Pancreas (tissue), 10 donors: Measurements from ENCODE around the gene ECE1. TPM values are rescaled to one million over a fixed set of nuclear protein-coding genes. Genes with fewer than 3 reads are reported as not detected.

Experiments used
- ATAC-seq, 4 donors: fragments of 200-7000 bp; cut with Tn5 transposase; one replicate each; pipeline versions ENCODE4 v1.8.0 to v1.9.1; 2020; ENCODE audit warnings: mild to moderate bottlenecking in 4 of 4, moderate library complexity in 4 of 4
- DNase-seq, 6 donors: peaks; one replicate each; pipeline ENCODE4 v3.0.0-alpha.2; 2020
- FAIRE-seq: peaks from 2 replicates; lab custom pipeline; 2012; peaks lifted over from hg19 to GRCh38; lab: Jason Lieb, UNC
- H3K27ac ChIP-seq, 4 donors: fragments of 200-600 bp; sonication (generic); 1 replicate in 3 of 4; 2 replicates in 1 of 4; pipeline versions ENCODE4 v1.5.0 to v1.8.0; 2020
- H3K27me3 ChIP-seq, 4 donors: fragments of 200-600 bp; one replicate each; pipeline ENCODE4 v1.8.0; 2021
- H3K36me3 ChIP-seq, 3 donors: fragments of 200-600 bp; sonication (generic) in 1 of 3; one replicate each; pipeline versions ENCODE4 v1.5.0 to v1.8.0; 2020 to 2021
- H3K4me1 ChIP-seq, 3 donors: fragments of 200-600 bp; one replicate each; pipeline ENCODE4 v1.8.0; 2021
- H3K4me3 ChIP-seq, 4 donors: fragments of 200-600 bp; sonication (generic) in 2 of 4; one replicate each; pipeline versions ENCODE4 v1.5.0 to v1.8.0; 2020 to 2021
- H3K9me3 ChIP-seq, 4 donors: fragments of 200-600 bp; one replicate each; pipeline ENCODE4 v1.8.0; 2021
- WGBS, 2 donors: extraction: QIAGEN DNeasy Blood & Tissue Kit; methylation state at CpG; one replicate each; pipeline ENCODE4 v1.1.7; 2013; 5-methylcytosine and 5-hydroxymethylcytosine counted together
- intact Hi-C, 3 donors: fragments of 100-400 bp; cut with DNase I; formaldehyde crosslinking; loops; one replicate each; pipeline versions ENCODE4 v1.11.1 to v1.14.2; 2022
- polyA plus RNA-seq, 2 donors: library from polyadenylated mRNA; stranded (reverse); fragments of 200-250 nt; gene quantifications; one replicate each; pipeline ENCODE4 v1.2.3, GENCODE V29; 2013
- total RNA-seq, 6 donors: library from RNA; stranded (reverse); fragmentation: NEBNext Ultra II Directional in 4 of 6; extraction: Animal tissue kit (Norgen Biotek cat#: 25700) in 4 of 6; gene quantifications; one replicate each; pipeline versions ENCODE4 v1.2.1 to v1.2.4, GENCODE V29; 2021 to 2023
- TF ChIP-seq, protein P1 (sequence below), 4 donors: fragments of 200-600 bp; sonication (generic) in 3 of 4; IDR thresholded peaks; one replicate each; pipeline versions ENCODE4 v1.5.0 to v1.8.0; 2021; ENCODE audit warnings: antibody characterized with exemption in 4 of 4
- donor health status: healthy with polysubstance abuse.
- donor health status: DM: no; HTN: no; CAD: no; lungs with moderate emphysema.
- donor health status: DM: no; HTN: no; CAD: no.
- donor health status: control.
- donor health status: control.
- donor health status: Bipolar disorder and iron deficiency.
- donor health status: DM: yes; HTN: yes; CAD: no.
- donor health status: DM: no; HTN: no; CAD: no.
- donor health status: DM: no; HTN: no; CAD: no.
- donor health status: DM: yes; HTN: yes; CAD: no.

ECE1 gene
- total and polyA plus RNA-seq, 8 donors, result 38.1 to 141 (median 85.8) TPM

DNA sequence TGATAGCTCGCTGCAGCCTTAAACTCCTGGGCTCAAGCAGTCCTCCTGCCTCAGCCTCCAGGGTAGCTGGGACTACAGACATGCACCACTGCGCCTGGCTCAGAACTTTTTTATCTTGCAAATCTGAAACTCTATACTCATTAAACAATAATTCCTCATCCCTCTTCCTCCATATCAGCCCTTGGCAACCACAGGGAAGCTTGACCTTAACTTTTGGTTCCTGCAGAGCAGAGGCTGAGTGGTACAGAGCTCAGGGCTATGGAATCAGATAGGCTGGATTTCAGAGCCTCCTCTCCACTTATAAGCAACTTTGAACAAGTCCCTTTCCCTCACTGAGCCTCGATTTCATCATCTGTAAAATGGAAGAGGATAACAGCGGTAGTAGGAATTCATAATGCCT lies 47.4 kb downstream of the ECE1 start:
- FAIRE-seq (no peak), ATAC-seq (peak in 3 of 4 donors; percentile 9 to 27 (median 21)), DNase-seq (no peak)
- H3K9me3 ChIP-seq, result no peaks in the 10 kb centered on the region
- peaks cover 13 to 42% (median 39%) of the 10 kb centered on the region in 3 donors for H3K4me1 ChIP-seq
- TF ChIP-seq, protein P1, sequence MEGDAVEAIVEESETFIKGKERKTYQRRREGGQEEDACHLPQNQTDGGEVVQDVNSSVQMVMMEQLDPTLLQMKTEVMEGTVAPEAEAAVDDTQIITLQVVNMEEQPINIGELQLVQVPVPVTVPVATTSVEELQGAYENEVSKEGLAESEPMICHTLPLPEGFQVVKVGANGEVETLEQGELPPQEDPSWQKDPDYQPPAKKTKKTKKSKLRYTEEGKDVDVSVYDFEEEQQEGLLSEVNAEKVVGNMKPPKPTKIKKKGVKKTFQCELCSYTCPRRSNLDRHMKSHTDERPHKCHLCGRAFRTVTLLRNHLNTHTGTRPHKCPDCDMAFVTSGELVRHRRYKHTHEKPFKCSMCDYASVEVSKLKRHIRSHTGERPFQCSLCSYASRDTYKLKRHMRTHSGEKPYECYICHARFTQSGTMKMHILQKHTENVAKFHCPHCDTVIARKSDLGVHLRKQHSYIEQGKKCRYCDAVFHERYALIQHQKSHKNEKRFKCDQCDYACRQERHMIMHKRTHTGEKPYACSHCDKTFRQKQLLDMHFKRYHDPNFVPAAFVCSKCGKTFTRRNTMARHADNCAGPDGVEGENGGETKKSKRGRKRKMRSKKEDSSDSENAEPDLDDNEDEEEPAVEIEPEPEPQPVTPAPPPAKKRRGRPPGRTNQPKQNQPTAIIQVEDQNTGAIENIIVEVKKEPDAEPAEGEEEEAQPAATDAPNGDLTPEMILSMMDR (IDR thresholded peaks at IDR 0.05), result no peak
- no peaks in the 10 kb centered on the region for H3K36me3 ChIP-seq
- H3K4me3 ChIP-seq, result no peak overlapping the region
- no peaks in the 10 kb centered on the region for H3K27me3 ChIP-seq
- intact Hi-C loops, result no loop called here
- H3K27ac ChIP-seq, result peak overlapping the region in 2 of 4 donors; percentile 23 to 31
- 56 to 62% methylated on average over 4 of the region's 4 CpGs for WGBS, 2 donors

DNA sequence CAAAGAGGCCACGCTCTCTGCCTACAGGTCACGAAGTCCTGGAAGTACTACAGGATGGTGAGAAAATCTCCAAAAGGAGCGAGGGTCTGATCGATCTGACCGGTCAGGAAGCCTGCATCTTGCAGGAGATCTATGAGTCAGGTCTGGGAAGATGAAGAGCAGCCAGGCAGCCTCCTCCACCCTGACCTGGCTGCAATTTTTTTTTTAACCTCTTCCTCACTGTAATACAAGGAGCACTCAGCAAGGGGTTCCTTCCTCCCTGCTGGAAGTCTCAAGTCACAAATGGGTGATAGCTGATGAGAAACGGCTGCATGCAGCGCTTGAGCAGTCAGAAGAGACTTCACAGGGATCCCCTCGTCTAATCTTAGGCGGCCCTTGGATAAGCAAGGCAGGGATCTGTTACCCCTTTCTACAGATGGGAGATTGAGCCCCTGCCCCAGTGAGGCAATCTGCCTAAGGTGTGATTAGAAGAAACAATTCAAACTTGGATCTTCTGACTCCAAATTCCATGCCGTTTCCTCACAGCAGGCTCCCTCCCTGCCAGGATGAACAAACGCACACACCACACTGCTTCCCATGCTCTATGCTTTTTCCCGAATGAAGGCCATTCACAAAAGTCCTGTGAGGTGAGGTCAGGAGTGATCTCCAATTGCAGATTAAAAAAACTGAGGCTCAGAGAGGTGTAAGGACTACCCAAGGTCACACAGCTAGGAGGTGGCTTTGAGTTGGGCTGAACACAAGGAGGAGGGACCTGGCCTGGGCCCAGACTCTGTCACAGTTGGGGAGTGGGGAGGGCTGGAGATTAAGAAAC lies 48.3 kb downstream of the ECE1 start:
- Histone ChIP-seq H3K27me3 (no peaks in the 10 kb centered on the region), H3K4me1 (peaks cover 7 to 47% (median 31%) of the 10 kb centered on the region in 3 donors), H3K4me3 (no peak overlapping the region), H3K9me3 (no peaks in the 10 kb centered on the region), H3K27ac (peak overlapping the region in 3 of 4 donors; percentile 13 to 42 (median 31)), H3K36me3 (peaks cover 0 to under 1% (median 0%) of the 10 kb centered on the region in 3 donors)
- TF ChIP-seq, protein P1 (IDR thresholded peaks at IDR 0.05), result no peak
- DNase-seq (peak in 5 of 6 donors; percentile 59 to 82 (median 79)), ATAC-seq (peak; percentile 52 to 72 (median 60)), FAIRE-seq (no peak)
- intact Hi-C loops, result no loop called here
- 41% methylated on average over 12 of the region's 12 CpGs for WGBS, 2 donors

DNA sequence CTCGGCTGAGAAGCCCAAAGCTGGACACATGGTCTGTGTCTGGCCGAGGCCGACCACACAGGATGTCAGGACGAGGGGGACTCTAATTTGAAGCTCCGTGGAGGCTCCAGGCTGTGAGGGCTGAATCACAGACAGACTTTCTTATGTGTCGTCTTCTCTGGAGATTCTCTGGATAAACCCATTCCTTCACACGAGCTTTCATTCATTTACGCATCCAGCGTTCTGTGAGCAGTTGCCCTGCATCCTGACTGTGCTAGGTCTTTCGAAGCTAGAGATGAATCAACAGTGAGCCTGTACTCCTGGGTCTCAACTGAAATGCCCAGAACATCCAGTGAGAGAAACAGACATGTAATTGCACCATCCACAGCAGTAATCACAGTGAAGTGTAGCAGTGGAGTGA lies 49.6 kb downstream of the ECE1 start:
- Histone ChIP-seq H3K27me3 (no peaks in the 10 kb centered on the region), H3K4me1 (peaks cover 7 to 47% (median 30%) of the 10 kb centered on the region in 3 donors), H3K36me3 (peaks cover 0 to 11% (median 8%) of the 10 kb centered on the region in 3 donors), H3K27ac (no peak overlapping the region), H3K9me3 (no peaks in the 10 kb centered on the region), H3K4me3 (no peak overlapping the region)
- intact Hi-C loops, result no loop called here
- DNase-seq (no peak), FAIRE-seq (no peak), ATAC-seq (no peak)
- 88 to 94% methylated on average over 10 of the region's 10 CpGs for WGBS, 2 donors
- TF ChIP-seq, protein P1 (IDR thresholded peaks at IDR 0.05), result no peak

DNA sequence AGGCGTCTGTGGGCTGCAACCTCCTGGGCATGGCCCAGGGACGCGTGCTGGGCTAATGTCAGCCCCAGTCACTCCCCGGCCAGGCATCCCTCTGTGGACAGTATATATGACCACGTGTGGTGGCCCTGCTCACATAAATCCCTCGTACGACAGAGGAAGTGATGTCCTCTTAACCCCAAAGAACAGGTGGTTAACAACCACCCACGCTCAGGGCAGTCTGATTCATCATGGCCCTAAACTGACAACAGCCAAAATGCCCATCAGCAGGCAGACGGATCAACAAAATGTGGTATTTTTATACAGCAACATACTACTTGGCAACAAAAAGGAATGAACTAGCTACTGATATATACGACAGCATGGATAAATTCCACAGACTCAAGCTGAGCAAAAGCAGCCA lies 51.0 kb downstream of the ECE1 start:
- intact Hi-C loops, result loop anchor here in 1 of 3 donors (10.0 kb wide), 1 partner anchor 126 kb away; no protein-coding TSS in a partner anchor
- ATAC-seq (no peak), DNase-seq (no peak), FAIRE-seq (no peak)
- Histone ChIP-seq H3K4me1 (peaks cover 7 to 33% (median 22%) of the 10 kb centered on the region in 3 donors), H3K4me3 (no peak overlapping the region), H3K27me3 (no peaks in the 10 kb centered on the region), H3K9me3 (no peaks in the 10 kb centered on the region), H3K27ac (no peak overlapping the region), H3K36me3 (peaks cover 0 to 11% (median 8%) of the 10 kb centered on the region in 3 donors)
- WGBS, 2 donors, result 83 to 90% methylated on average over 10 of the region's 10 CpGs
- TF ChIP-seq, protein P1 (IDR thresholded peaks at IDR 0.05), result no peak
